Spleen (tissue), 11 donors: ENCODE data around the gene AKAP9. TPM values are rescaled to one million over a fixed set of nuclear protein-coding genes. Genes with fewer than 3 reads are reported as not detected.
A peak's percentile ranks its signal among the peaks of the same experiment; 100 is the strongest.

Experiments used
- DNase-seq: peaks from one replicate; pipeline ENCODE4 v3.0.0-alpha.2; 2020
- H3K27ac ChIP-seq, 8 donors: fragments of 200-600 bp; sonication (generic) in 7 of 8; 1 replicate in 4 of 8; 2 replicates in 4 of 8; pipeline versions ENCODE4 v1.5.0 to v1.8.0; 2016 to 2021; ENCODE audit warnings: inconsistent platforms in 4 of 8, mild to moderate bottlenecking in 4 of 8, moderate library complexity in 1 of 8
- H3K27me3 ChIP-seq, 7 donors: fragments of 200-600 bp; sonication (generic) in 6 of 7; replicated peaks in 1 of 7; 1 replicate in 4 of 7; 2 replicates in 3 of 7; pipeline versions ENCODE4 v1.5.0 to v1.8.0; 2016 to 2021; ENCODE audit warnings: inconsistent platforms in 3 of 7, mild to moderate bottlenecking in 1 of 7
- H3K36me3 ChIP-seq, 6 donors: fragments of 200-600 bp; sonication (generic) in 5 of 6; 1 replicate in 4 of 6; 2 replicates in 2 of 6; pipeline versions ENCODE4 v1.5.0 to v1.8.0; 2016 to 2021; ENCODE audit warnings: inconsistent platforms in 2 of 6
- H3K4me1 ChIP-seq, 6 donors: fragments of 200-600 bp; sonication (generic) in 5 of 6; 1 replicate in 3 of 6; 2 replicates in 3 of 6; pipeline versions ENCODE4 v1.5.0 to v1.8.0; 2016 to 2021; ENCODE audit warnings: inconsistent platforms in 3 of 6
- H3K4me3 ChIP-seq, 8 donors: fragments of 200-600 bp; sonication (generic) in 7 of 8; 1 replicate in 4 of 8; 2 replicates in 4 of 8; pipeline versions ENCODE4 v1.5.0 to v1.8.0; 2016 to 2021; ENCODE audit warnings: inconsistent platforms in 4 of 8, mild to moderate bottlenecking in 4 of 8, moderate library complexity in 2 of 8
- H3K9me3 ChIP-seq, 8 donors: fragments of 200-600 bp; sonication (generic) in 7 of 8; 1 replicate in 4 of 8; 2 replicates in 4 of 8; pipeline versions ENCODE4 v1.5.0 to v1.8.0; 2016 to 2021; ENCODE audit warnings: inconsistent platforms in 4 of 8
- POLR2A ChIP-seq, 3 donors: fragments of 450-650 bp; IDR thresholded peaks; one replicate each; pipeline ENCODE4 v1.5.1; 2017; ENCODE audit warnings: antibody characterized with exemption in 3 of 3, mild to moderate bottlenecking in 1 of 3
- POLR2AphosphoS5 ChIP-seq, 3 donors: sonication (generic); formaldehyde crosslinking; IDR thresholded peaks; one replicate each; pipeline ENCODE4 v1.5.1; 2017; ENCODE audit warnings: antibody characterized with exemption in 3 of 3
- WGBS, 5 donors: extraction: QIAGEN DNeasy Blood & Tissue Kit in 3 of 5; methylation state at CpG; one replicate each; pipeline versions ENCODE4 v1.1.5 to v1.1.7; 2013 to 2018; 5-methylcytosine and 5-hydroxymethylcytosine counted together
- intact Hi-C: fragments of 100-400 bp; cut with DNase I; formaldehyde crosslinking; loops from one replicate; pipeline ENCODE4 v1.15.0; 2023; ENCODE audit warnings: low total_unique reads
- polyA plus RNA-seq, 3 donors: library from polyadenylated mRNA; stranded (reverse); fragments of 200-250 nt; gene quantifications; one replicate each; pipeline ENCODE4 v1.2.1, GENCODE V29; 2013
- total RNA-seq, 7 donors: library from RNA; depleted of rRNA in 3 of 7; stranded (reverse); fragments of >200 nt in 3 of 7; fragmentation: NEBNext Ultra II Directional in 4 of 7; extraction: Animal tissue kit (Norgen Biotek cat#: 25700) in 4 of 7; gene quantifications; one replicate each; pipeline versions ENCODE4 v1.1.0 to v1.2.1, GENCODE V29; 2016 to 2021
- TF ChIP-seq, protein P1 (sequence below), 11 experiments: fragments of 200-600 bp in 7 of 11; fragments of 450-650 bp in 4 of 11; sonication (generic) in 4 of 11; IDR thresholded peaks in 8 of 11; conservative IDR thresholded peaks in 3 of 11; 1 replicate in 7 of 11; 2 replicates in 4 of 11; pipeline versions ENCODE4 v1.4.0 to v1.8.0; 2016 to 2021; ENCODE audit warnings: antibody characterized with exemption in 11 of 11, inconsistent platforms in 4 of 11, mild to moderate bottlenecking in 1 of 11
- donor health status: healthy with polysubstance abuse.
- donor health status: DM: no; HTN: no; CAD: no; lungs with moderate emphysema.
- donor health status: DM: no; HTN: no; CAD: no.
- donor health status: Bipolar disorder and iron deficiency.
- donor health status: healthy.
- donor health status: DM: no; HTN: no; CAD: no.
- donor health status: DM: yes; HTN: yes; CAD: no.

The AKAP9 gene
- total and polyA plus RNA-seq, 10 donors = 7.5 to 100 (median 68.5) TPM

GRCh38 chr7:92058899-92059298, 118.2 kb downstream of the AKAP9 start:
- H3K4me1 ChIP-seq = peaks cover 0 to 21% (median 10%) of the 10 kb centered on the region in 6 donors
- DNase-seq = no peak
- H3K27me3 ChIP-seq = no peaks in the 10 kb centered on the region
- H3K27ac ChIP-seq = no peak overlapping the region
- intact Hi-C loops = no loop called here
- peaks cover 0 to 43% (median 12%) of the 10 kb centered on the region in 6 donors for H3K36me3 ChIP-seq
- H3K4me3 ChIP-seq = no peak overlapping the region
- WGBS, 5 donors = 84 to 92% (median 88%) methylated on average over 2 of the region's 2 CpGs
- no peaks in the 10 kb centered on the region for H3K9me3 ChIP-seq
- TF ChIP-seq, protein P1, sequence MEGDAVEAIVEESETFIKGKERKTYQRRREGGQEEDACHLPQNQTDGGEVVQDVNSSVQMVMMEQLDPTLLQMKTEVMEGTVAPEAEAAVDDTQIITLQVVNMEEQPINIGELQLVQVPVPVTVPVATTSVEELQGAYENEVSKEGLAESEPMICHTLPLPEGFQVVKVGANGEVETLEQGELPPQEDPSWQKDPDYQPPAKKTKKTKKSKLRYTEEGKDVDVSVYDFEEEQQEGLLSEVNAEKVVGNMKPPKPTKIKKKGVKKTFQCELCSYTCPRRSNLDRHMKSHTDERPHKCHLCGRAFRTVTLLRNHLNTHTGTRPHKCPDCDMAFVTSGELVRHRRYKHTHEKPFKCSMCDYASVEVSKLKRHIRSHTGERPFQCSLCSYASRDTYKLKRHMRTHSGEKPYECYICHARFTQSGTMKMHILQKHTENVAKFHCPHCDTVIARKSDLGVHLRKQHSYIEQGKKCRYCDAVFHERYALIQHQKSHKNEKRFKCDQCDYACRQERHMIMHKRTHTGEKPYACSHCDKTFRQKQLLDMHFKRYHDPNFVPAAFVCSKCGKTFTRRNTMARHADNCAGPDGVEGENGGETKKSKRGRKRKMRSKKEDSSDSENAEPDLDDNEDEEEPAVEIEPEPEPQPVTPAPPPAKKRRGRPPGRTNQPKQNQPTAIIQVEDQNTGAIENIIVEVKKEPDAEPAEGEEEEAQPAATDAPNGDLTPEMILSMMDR (IDR thresholded peaks at IDR 0.05 in 8 of 11, conservative IDR thresholded peaks at IDR 0.05 in 3 of 11) = no peak
- TF ChIP-seq POLR2A (IDR thresholded peaks at IDR 0.05) = no peak
- TF ChIP-seq POLR2AphosphoS5 (IDR thresholded peaks at IDR 0.05) = no peak

GRCh38 chr7:92061154-92061553, 120.5 kb downstream of the AKAP9 start:
- Histone ChIP-seq H3K4me3 (no peak overlapping the region), H3K36me3 (peaks cover 0 to 53% (median 17%) of the 10 kb centered on the region in 6 donors), H3K4me1 (peaks cover 0 to 21% (median 10%) of the 10 kb centered on the region in 6 donors), H3K27me3 (no peaks in the 10 kb centered on the region), H3K9me3 (no peaks in the 10 kb centered on the region), H3K27ac (no peak overlapping the region)
- WGBS, 5 donors = 82 to 92% (median 84%) methylated on average over 5 of the region's 5 CpGs
- intact Hi-C loops = no loop called here
- TF ChIP-seq POLR2A (IDR thresholded peaks at IDR 0.05) = no peak
- TF ChIP-seq, protein P1 (IDR thresholded peaks at IDR 0.05 in 8 of 11, conservative IDR thresholded peaks at IDR 0.05 in 3 of 11) = no peak
- TF ChIP-seq POLR2AphosphoS5 (IDR thresholded peaks at IDR 0.05) = no peak
- DNase-seq = no peak

- Histone ChIP-seq H3K36me3 (peaks cover 0 to 86% (median 33%) of the 10 kb centered on the region in 6 donors), H3K27me3 (no peaks in the 10 kb centered on the region), H3K4me1 (no peaks in the 10 kb centered on the region), H3K27ac (no peak overlapping the region), H3K9me3 (no peaks in the 10 kb centered on the region), H3K4me3 (no peak overlapping the region)
- 92 to 97% (median 95%) methylated on average over 2 of the region's 2 CpGs for WGBS, 5 donors
- no peak for DNase-seq
- intact Hi-C loops = no loop called here
- TF ChIP-seq POLR2A (IDR thresholded peaks at IDR 0.05) (no peak), POLR2AphosphoS5 (IDR thresholded peaks at IDR 0.05) (no peak)
- TF ChIP-seq, protein P1 (IDR thresholded peaks at IDR 0.05 in 8 of 11, conservative IDR thresholded peaks at IDR 0.05 in 3 of 11) = no peak
Measured at GRCh38 chr7:92064438-92065029, 123.9 kb downstream of the AKAP9 start.

GRCh38 chr7:92071032-92071431, 130.4 kb downstream of the AKAP9 start:
- Histone ChIP-seq H3K9me3 (no peaks in the 10 kb centered on the region), H3K36me3 (peaks cover 0 to 94% (median 26%) of the 10 kb centered on the region in 6 donors), H3K4me3 (no peak overlapping the region), H3K4me1 (no peaks in the 10 kb centered on the region), H3K27ac (peak overlapping the region in 6 of 8 donors; percentile 6 to 61 (median 48)), H3K27me3 (no peaks in the 10 kb centered on the region)
- intact Hi-C loops = no loop called here
- no peak for DNase-seq
- 76 to 88% (median 83%) methylated on average over 5 of the region's 5 CpGs for WGBS, 5 donors
- TF ChIP-seq, protein P1 (IDR thresholded peaks at IDR 0.05 in 8 of 11, conservative IDR thresholded peaks at IDR 0.05 in 3 of 11) = no peak
- TF ChIP-seq POLR2A (IDR thresholded peaks at IDR 0.05) (no peak), POLR2AphosphoS5 (IDR thresholded peaks at IDR 0.05) (no peak)
